ENCODE measurements around the gene PHYH. TPM values are rescaled to one million over a fixed set of nuclear protein-coding genes. Genes with fewer than 3 reads are reported as not detected.

The PHYH gene
- total RNA-seq, 6 donors from 2014 or later: 15.2 to 38.3 (median 27.8) TPM

- ATAC-seq (ENCODE audit: low FRiP score in 2 of 2) (no peak), DNase-seq (peak in 1 of 2 donors; percentile 64)
- Histone ChIP-seq H3K4me1 (peaks cover 0 to 4% (median 0%) of the 10 kb centered on the region in 4 donors), H3K27me3 (no peaks in the 10 kb centered on the region), H3K9me3 (no peaks in the 10 kb centered on the region), H3K27ac (no peak overlapping the region), H3K36me3 (peaks cover 4 to 80% (median 57%) of the 10 kb centered on the region in 4 donors), H3K4me3 (no peak overlapping the region)
- TF ChIP-seq EP300 (IDR thresholded peaks at IDR 0.05): no peak
- WGBS, 2 donors: 94 to 96% methylated on average over 13 of the region's 13 CpGs
These were observed 21.7 kb upstream of the PHYH start for GRCh38 chr10:13321576-13321975.

GRCh38 chr10:13319166-13319565 is 19.3 kb upstream of the PHYH start:
- Histone ChIP-seq H3K36me3 (peaks cover 0 to 57% (median 44%) of the 10 kb centered on the region in 4 donors), H3K27ac (no peak overlapping the region), H3K9me3 (no peaks in the 10 kb centered on the region), H3K4me1 (peaks cover 0 to 4% (median 0%) of the 10 kb centered on the region in 4 donors), H3K27me3 (no peaks in the 10 kb centered on the region), H3K4me3 (no peak overlapping the region)
- DNase-seq: no peak
- ATAC-seq (ENCODE audit: low FRiP score in 2 of 2): no peak
- TF ChIP-seq CTCF (IDR thresholded peaks at IDR 0.05) (no peak), POLR2AphosphoS5 (IDR thresholded peaks at IDR 0.05) (no peak)
- 89 to 91% methylated on average over 7 of the region's 7 CpGs for WGBS, 2 donors

- H3K27ac ChIP-seq: no peak overlapping the region
- no peak for TF ChIP-seq POLR2A (IDR thresholded peaks at IDR 0.05)
- TF ChIP-seq CTCF (IDR thresholded peaks at IDR 0.05): no peak
- no peak for TF ChIP-seq EP300 (IDR thresholded peaks at IDR 0.05)
- no peak for TF ChIP-seq POLR2AphosphoS5 (IDR thresholded peaks at IDR 0.05)
- H3K36me3 ChIP-seq: peaks cover 0 to 40% (median 31%) of the 10 kb centered on the region in 4 donors
- peaks cover 0 to 4% (median 0%) of the 10 kb centered on the region in 4 donors for H3K4me1 ChIP-seq
- peak in 1 of 2 donors; percentile 31 for DNase-seq
- no peak for ATAC-seq (ENCODE audit: low FRiP score in 2 of 2)
- no peaks in the 10 kb centered on the region for H3K27me3 ChIP-seq
- WGBS, 2 donors: 47 to 60% methylated on average over 6 of the region's 6 CpGs
- H3K9me3 ChIP-seq: no peaks in the 10 kb centered on the region
- H3K4me3 ChIP-seq: no peak overlapping the region
These were observed 17.6 kb upstream of the PHYH start for GRCh38 chr10:13317474-13317873.

GRCh38 chr10:13316635-13317311 is 16.9 kb upstream of the PHYH start:
- no peak overlapping the region for H3K4me3 ChIP-seq
- H3K4me1 ChIP-seq: peaks cover 0 to 4% (median 0%) of the 10 kb centered on the region in 4 donors
- no peaks in the 10 kb centered on the region for H3K9me3 ChIP-seq
- H3K27me3 ChIP-seq: no peaks in the 10 kb centered on the region
- DNase-seq (no peak), ATAC-seq (ENCODE audit: low FRiP score in 2 of 2) (no peak)
- no peak for TF ChIP-seq CTCF (IDR thresholded peaks at IDR 0.05)
- no peak for TF ChIP-seq POLR2A (IDR thresholded peaks at IDR 0.05)
- no peak for TF ChIP-seq EP300 (IDR thresholded peaks at IDR 0.05)
- no peak for TF ChIP-seq POLR2AphosphoS5 (IDR thresholded peaks at IDR 0.05)
- H3K36me3 ChIP-seq: peaks cover 0 to 33% (median 24%) of the 10 kb centered on the region in 4 donors
- WGBS, 2 donors: 91 to 97% methylated on average over 6 to 7 of the region's 7 CpGs
- peak overlapping the region in 1 of 4 donors; percentile 19 for H3K27ac ChIP-seq

GRCh38 chr10:13315361-13315760 is 15.5 kb upstream of the PHYH start:
- no peaks in the 10 kb centered on the region for H3K27me3 ChIP-seq
- peaks cover 0 to 4% (median 0%) of the 10 kb centered on the region in 4 donors for H3K4me1 ChIP-seq
- no peaks in the 10 kb centered on the region for H3K9me3 ChIP-seq
- TF ChIP-seq CTCF (IDR thresholded peaks at IDR 0.05): no peak
- no peak for TF ChIP-seq POLR2AphosphoS5 (IDR thresholded peaks at IDR 0.05)
- no peak for DNase-seq
- ATAC-seq (ENCODE audit: low FRiP score in 2 of 2): no peak
- peaks cover 0 to 19% (median 14%) of the 10 kb centered on the region in 4 donors for H3K36me3 ChIP-seq
- H3K27ac ChIP-seq: no peak overlapping the region
- H3K4me3 ChIP-seq: no peak overlapping the region
